ENCODE data around the gene SLC2A1. TPM values are rescaled to one million over a fixed set of nuclear protein-coding genes. Genes with fewer than 3 reads are reported as not detected.
A peak's percentile ranks its signal among the peaks of the same experiment; 100 is the strongest.

SLC2A1 gene
- total and polyA plus RNA-seq, 2 of the 13 experiments (the other 11 are each of a cell fraction or from before 2014, with no cell fraction given): 125 to 423 TPM

- TF ChIP-seq THAP7 (CRISPR knock-in tag; IDR thresholded peaks at IDR 0.05) (no peak; the same call in 1 of the 2 replicates), U2AF2 (IDR thresholded peaks at IDR 0.05; ENCODE audit: low read depth, low read length) (no peak), PLSCR1 (CRISPR knock-in tag; IDR thresholded peaks at IDR 0.05; ENCODE audit: borderline replicate concordance) (no peak), LBX2 (CRISPR knock-in tag; IDR thresholded peaks at IDR 0.05; ENCODE audit: borderline replicate concordance) (no peak), SP1 (IDR thresholded peaks at IDR 0.05) (no peak), SP1 (CRISPR knock-in tag; IDR thresholded peaks at IDR 0.05) (no peak), ZNF709 (CRISPR knock-in tag; IDR thresholded peaks at IDR 0.05) (no peak), GMEB1 (CRISPR knock-in tag; IDR thresholded peaks at IDR 0.05; ENCODE audit: borderline replicate concordance) (no peak), CREB3 (CRISPR knock-in tag; IDR thresholded peaks at IDR 0.05) (no peak), REST (IDR thresholded peaks at IDR 0.05; ENCODE audit: borderline replicate concordance in 1 of 2, low read depth in 1 of 2, low read length in 2 of 2) (no peak), ZNF772 (CRISPR knock-in tag; IDR thresholded peaks at IDR 0.05) (no peak), ZNF761 (CRISPR knock-in tag; conservative IDR thresholded peaks at IDR 0.05) (no peak), KLF6 (CRISPR knock-in tag; IDR thresholded peaks at IDR 0.05) (no peak), AKAP8 (CRISPR knock-in tag; IDR thresholded peaks at IDR 0.05) (no peak), ZFAT (CRISPR knock-in tag; conservative IDR thresholded peaks at IDR 0.05) (no peak), YEATS2 (CRISPR knock-in tag; IDR thresholded peaks at IDR 0.05; ENCODE audit: borderline replicate concordance) (peak; percentile 18; the same call in 1 of the 2 replicates), ZNF740 (CRISPR knock-in tag; IDR thresholded peaks at IDR 0.05) (no peak), ADNP (CRISPR knock-in tag; IDR thresholded peaks at IDR 0.05) (no peak), DR1 (CRISPR knock-in tag; IDR thresholded peaks at IDR 0.05) (no peak), PHF21A (CRISPR knock-in tag; IDR thresholded peaks at IDR 0.05) (no peak), CHCHD3 (CRISPR knock-in tag; IDR thresholded peaks at IDR 0.05) (no peak)
Observed at GRCh38 chr1:42979896-42980800, 21.5 kb upstream of the SLC2A1 start (continued).
